ENCODE results near the gene L3MBTL4.

L3MBTL4 gene

DNA sequence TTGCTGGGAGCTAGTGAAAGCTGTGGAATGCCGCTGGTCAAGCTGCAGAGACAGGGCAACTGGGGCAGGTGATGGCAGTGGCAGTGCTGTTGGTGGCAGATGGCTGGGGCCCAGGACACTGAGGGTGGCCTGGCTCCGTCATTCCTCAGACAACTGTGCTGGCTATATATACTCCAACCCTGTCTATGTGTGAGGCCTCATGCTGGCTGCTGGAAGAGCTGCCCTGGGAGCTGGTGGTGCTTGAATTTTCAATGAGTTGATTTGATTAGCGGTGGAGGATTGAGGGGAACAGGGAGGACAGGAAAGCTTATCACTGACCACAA is 452.9 kb downstream of the L3MBTL4 start:
- H3K4me3 ChIP-seq = no peak overlapping the region
- peak overlapping the region in 1 of 21 experiments; percentile 37 for H3K27ac ChIP-seq

DNA sequence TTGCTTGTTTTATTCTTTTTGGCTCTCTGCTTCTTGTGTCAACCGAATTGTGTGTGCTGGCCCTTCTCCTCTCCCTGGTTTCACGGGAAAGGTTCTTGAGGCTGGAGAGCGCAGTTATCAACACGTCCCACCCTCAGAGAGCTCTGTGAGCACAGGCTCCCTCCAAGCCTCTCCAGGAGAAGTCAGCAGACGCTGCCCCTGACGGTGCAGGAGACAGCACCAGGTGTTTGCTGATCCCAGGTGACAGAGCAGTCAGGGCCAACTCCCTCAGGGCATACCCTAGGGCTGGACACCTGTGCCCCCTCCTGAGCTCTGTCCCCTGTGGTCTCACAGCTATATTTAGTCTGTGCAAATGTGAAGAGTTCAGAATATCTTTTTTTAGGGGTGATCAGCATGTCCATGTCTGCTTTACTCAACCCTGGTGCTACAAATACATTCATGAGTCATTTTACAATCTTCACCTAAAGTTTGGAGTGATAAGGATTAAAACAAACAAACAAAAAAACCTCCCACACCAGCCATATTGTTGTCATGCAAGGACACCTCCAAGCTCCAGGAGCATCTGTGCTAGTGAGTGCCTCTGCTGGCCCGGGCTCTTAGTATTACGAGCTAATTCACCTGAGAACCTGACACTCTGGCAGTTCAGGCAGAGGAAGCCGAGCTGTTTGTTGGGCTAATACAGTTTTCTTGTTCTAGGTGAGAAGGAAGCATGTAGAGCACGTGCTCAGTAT is 453.4 kb downstream of the L3MBTL4 start:
- Histone ChIP-seq H3K27ac (peak overlapping the region in 1 of 21 experiments; percentile 37), H3K4me3 (no peak overlapping the region)

DNA sequence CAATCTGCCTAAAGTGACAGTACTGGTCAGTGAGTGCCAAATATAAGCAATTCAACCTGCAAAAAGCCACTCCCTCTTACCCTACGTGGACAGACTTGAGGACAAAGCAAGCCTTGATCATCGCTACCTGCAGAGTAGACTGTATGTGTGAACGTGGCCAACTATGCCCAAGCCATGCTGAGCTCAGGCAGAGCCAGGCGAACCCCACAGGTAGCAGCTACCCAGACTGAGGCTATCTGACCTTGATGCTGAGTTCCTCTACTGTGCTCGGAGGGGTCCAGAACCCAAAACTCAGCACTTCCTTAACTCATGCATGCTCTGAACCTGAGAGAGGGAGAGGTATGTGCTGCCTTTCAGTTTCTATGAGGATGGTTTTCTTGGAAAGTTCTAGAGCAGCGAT is 455.9 kb downstream of the L3MBTL4 start:
- no peak overlapping the region for H3K4me3 ChIP-seq
- H3K27ac ChIP-seq = no peak overlapping the region

DNA sequence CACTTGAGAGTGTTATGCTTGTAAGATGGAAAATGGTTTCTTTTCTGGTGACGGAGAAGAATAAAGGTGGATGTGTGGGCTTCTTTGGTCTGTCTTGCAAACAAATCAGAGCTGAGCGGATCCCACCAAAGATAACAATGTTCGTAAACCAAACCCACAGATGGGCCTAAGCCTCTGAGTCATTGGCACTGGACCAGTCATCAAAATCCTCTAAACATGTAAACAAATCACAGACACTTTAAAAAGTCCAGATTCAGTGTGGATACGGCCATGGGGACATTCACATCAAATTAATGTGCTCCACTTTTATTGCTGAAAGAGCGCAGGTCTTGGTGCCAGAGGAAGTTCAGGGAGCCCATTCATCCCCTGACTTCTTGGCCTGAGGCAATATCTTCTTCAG is 458.9 kb downstream of the L3MBTL4 start:
- no peak overlapping the region for H3K27ac ChIP-seq
- H3K4me3 ChIP-seq = no peak overlapping the region

DNA sequence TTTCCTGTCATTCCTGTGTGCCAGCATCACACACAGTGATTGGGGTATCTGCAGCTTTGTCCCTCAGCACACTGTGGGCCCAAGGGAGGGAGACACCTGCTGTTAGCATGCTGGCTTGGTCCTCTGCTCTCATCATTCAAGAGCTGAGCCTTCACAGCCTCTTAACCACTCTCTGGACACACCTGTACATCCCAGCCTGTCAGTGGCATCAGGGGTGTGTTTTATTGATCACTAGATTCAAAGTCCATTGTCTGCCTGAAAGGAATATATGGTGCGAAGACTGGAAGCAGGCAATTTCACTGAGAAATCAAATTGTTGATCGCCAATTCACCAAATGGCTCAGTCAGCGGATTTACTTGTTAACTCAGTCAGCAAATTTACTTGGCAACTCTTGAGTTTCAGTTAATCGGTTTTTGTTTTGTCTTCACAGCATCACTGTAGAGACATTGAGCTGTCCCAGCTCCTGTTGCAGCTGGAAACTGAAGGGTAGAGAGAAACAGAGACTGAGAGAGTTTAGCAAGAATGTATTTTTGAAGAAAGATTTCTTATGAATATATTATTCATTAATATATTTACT is 463.1 kb downstream of the L3MBTL4 start:
- H3K4me3 ChIP-seq = no peak overlapping the region
- H3K27ac ChIP-seq = no peak overlapping the region

DNA sequence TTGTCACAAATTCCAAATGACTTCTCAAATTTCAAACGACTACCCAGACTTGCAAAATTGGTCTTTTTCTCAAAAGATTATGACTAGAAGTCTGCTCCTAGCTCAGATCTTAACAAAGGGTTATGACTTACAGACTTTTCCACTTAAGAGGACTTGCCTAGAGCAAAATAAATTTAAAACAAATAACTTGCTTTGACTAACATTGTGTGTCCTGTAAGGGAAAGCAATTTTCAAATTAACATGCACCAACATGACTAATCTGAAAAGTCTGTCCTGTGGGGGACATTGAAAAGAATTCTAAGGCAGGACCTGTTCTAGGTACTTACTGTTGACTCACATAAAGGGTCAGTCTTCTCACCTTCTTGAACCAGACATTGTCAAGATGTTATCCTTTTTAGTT is 465.9 kb downstream of the L3MBTL4 start:
- no peak overlapping the region for H3K27ac ChIP-seq
- no peak overlapping the region for H3K4me3 ChIP-seq

DNA sequence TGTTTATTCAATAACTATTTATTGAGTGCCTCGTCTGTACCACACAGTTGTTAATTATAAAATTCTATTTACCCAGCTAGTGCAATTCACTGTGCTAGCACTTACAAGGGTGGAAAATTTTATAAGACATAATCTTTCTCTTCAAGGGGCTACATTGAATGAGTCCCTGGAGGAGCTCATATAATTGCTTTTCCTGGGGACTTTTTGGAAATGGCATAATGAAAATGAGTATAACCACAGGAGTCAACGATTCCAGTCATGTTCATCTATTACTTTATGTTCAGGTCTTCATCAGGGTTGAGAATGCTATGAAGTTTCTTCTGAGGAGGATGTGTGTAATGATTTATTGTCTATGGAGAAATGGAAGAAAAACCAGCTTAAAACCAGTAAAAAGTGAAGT is 466.5 kb downstream of the L3MBTL4 start:
- Histone ChIP-seq H3K4me3 (no peak overlapping the region), H3K27ac (no peak overlapping the region)

DNA sequence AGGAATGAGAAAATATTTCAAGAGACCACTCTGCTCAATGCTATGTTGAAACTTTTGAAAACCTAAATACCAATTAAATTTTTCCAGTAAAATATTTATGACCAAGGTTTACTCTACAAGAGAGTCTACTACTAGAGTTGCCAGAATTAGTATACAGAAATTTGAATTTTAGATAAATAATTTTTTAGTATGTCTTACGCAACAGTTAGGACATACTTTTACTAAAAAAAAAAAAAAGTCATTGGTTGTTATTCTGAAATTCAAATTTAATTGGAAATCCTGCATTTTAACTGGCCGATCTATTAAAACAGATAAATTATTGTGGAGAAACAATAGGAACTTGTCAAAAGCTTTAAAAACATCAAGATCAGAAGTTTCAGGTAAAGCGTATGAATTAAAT is 470.3 kb downstream of the L3MBTL4 start:
- H3K27ac ChIP-seq = no peak overlapping the region
- no peak overlapping the region for H3K4me3 ChIP-seq

DNA sequence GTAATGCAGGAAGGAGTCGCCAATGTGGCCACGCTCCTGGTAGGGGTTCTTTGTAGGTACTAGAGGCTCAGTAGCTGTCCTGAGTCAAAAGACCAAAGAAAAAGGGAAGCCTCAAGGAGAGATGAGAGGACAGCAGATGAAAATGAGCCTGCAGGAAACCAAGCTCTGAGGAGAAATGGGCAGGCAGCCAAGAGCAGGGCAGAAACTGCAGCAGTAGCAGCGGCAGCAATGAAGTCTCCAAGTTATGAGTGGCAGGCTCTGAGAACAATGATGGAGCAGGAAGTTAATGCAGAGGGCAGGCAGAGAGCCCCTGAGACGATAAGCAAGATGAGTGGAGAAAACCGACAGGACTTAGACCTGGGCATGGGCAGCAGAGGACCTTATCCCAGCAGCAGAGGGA is 471.2 kb downstream of the L3MBTL4 start:
- Histone ChIP-seq H3K27ac (no peak overlapping the region), H3K4me3 (no peak overlapping the region)

DNA sequence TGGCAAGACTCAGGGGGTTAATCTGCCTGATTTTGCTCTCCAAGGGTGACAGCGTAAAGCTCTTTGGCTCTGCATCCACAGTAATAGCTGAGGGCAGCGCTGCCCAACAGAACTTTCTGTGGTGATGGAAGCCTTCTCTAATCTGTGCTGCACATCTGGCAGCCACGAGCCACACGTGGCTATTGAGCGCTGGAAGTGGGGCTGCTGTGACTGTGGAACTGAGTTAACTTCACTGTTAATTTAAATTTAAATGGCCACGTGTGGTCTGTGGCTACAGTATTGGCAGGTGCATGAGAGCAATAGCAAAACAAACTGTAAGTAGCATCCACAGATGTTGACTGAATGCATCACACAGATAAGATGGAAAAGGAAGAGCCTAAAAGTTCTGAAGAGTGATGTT is 472.1 kb downstream of the L3MBTL4 start:
- H3K27ac ChIP-seq = no peak overlapping the region
- no peak overlapping the region for H3K4me3 ChIP-seq

DNA sequence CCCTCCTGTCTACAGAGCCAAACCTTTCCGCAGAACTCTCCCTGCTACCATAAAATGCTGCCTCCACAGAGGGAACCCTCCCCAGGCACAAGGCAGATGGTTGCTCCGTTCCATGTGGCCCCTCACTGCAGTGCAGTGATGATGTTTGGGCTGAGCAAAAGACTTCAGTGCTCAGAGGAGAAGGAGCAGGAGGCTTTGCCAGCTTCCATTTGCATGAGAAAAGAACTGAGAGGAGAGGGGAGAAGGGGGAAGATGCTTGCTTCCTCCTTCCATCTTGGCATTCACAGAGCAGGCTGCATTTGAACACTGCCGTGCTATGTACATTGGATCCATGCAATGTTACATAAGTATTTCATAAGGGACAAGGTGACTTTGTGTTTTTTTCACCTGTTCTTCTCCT is 472.8 kb downstream of the L3MBTL4 start:
- Histone ChIP-seq H3K27ac (peak overlapping the region in 1 of 21 experiments; percentile 25), H3K4me3 (no peak overlapping the region)

DNA sequence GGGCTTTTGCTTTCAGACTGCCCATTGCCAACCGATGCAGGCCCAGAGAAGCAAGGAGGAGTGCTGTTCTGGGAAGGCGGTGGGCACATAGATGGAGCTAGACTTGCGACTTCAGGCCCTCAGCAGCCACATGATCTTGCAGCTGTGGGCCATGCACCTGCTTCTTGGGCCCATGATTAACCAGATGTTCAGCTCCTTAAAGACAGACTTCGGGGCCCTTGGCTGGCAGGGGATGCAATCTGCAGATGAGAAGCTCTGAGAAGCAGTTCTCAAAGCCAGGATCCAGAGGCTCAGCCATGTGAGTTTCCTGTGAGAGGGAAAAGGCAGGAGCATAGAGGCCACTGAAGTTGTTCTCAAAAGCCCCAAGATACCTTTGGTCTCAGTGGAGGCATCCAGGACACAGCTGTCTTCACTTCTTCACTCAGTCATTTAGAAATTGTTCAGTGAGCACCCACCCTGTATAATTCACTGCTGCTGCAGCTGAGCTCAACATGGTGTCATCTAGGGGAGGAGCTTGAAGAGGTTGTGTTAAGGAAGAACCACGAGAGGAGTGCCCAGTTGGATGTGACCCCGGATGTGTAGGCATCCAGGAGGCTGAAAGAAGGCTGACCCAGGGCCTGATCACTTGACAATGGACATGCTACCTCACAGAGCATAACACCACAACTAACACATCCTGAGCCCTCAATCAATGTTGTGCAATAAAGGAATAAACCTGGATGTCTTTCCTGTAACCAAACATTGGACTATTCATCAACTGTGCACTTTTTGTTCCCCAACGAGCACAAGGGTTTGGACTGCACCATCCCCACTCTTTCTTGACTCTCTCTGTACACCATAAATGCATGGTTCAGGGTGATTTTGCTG is 474.7 kb downstream of the L3MBTL4 start:
- H3K4me3 ChIP-seq = no peak overlapping the region
- no peak overlapping the region for H3K27ac ChIP-seq

DNA sequence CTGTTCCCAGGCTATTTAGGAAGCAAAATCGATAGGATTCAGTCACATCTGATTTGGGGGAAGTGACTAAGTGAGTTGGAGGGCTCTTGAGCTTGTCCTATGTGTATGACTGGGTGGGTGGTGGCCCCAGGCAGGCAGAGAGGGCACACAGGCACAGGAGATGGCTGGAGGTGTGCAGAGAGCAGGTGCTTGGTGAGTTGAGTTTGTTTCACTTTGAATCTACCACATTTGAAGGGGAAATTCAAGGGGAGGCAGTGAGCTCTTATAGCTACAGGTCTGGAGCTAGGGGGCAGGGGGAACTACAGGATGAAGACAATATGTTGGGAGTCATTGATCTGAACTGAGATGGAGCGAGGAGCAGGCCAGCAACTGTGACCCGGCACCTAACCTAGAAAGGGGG is 476.9 kb downstream of the L3MBTL4 start:
- Histone ChIP-seq H3K27ac (no peak overlapping the region), H3K4me3 (no peak overlapping the region)

DNA sequence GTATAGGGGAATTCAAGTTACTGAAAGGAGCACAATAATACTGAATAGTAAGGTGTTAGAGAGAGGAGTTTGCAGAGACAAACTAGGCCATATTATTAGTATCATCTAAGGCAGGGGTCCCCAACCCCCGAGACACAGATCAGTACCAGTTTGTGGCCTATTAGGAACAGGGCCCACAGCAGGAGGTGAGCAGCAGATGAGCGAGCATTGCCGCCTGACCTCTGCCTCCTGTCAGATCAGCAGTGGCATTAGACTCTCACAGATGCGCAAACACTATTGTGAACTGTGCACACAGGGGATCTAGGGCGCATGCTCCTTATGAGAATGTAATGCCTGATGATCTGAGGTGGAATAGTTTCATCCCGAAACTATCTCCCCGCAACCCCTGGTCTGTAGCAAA is 477.6 kb downstream of the L3MBTL4 start:
- Histone ChIP-seq H3K27ac (no peak overlapping the region), H3K4me3 (no peak overlapping the region)

DNA sequence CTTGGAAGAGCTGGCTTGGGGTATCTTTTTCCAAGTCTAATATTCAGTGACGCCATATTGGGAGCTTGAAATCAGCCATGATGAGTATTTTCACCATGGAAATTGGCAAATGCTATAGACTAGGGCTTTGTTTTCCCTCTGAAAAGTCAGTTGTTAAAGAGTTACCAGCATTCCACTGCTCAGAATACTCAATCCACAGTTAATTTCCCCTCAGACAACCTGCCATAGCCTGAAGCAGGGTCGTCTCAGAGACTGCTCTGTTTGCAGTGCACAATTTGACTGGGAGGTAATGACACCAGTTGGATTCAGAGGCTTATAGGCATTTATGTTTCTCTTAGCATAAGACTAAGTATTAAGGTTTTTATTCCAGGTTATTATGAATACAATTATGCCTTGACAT is 483.9 kb downstream of the L3MBTL4 start:
- Histone ChIP-seq H3K27ac (no peak overlapping the region), H3K4me3 (no peak overlapping the region)

DNA sequence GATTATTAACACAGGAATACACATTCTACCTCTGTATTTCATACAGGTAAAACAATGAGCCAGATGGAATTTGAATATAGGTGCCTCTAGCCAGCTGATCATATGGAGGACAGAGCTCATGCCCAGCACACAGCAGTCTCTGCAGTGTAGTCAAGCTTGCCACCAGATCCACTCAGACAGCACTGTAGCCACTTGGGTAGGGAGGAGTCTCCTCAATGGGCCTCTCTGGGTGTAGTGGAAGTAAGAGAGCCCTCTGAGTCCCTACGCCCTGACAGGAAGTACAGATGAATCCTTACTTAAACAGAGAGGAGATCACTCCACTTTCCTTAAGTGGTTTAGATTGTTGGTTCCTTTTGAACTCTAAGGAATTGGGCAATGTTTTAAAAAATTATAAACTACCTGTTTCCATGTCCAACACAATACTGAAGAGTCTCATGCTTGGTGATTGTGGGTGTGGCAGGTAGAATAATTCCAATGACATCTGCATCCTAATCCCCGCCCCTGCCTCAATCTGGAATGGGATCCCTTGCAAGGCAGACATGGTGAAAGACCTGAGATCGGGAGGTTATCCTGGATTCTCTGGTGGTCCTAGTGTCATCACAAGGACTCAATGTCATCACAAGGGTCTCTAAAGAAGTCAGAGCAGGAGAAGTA is 496.4 kb downstream of the L3MBTL4 start:
- Histone ChIP-seq H3K4me3 (no peak overlapping the region), H3K27ac (no peak overlapping the region)

DNA sequence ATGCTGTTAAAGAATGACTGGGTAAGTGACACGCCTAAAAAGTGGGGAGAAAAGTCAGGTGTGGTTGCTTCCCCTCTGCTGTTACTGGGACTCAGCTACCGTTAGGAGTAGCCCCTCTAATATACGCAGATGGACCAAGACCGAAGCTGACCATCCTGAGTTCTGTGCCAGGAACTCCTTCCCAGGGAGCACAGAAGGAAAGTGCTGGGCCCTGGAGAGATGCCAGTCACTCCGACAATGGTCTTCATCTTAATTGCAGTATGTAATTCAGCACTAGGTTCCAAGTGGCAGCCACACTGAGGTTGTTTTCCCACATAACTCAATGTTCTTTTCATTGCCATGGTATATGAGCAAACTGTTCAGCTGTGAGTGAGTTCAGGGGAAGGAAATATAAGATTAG is 499.8 kb downstream of the L3MBTL4 start:
- H3K4me3 ChIP-seq = no peak overlapping the region
- no peak overlapping the region for H3K27ac ChIP-seq

DNA sequence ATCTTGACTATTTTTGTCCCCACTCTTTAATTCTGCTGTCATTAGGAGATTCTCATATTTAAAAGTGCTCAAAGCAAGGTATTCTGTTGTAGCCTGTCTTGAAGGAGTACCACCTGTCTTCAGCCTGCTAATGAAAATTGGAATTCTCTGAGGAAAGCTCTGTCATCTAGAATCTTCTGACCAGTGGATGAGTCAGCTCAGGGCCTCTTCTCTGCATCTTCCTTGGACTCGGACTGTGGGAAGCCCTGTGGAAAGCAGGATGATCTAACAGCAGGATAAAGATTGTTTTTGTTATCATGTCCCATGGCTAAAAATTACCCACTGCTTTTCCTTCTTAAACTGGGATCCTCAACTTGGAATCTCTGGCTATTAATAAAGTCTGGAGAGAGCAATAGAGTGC is 500.7 kb downstream of the L3MBTL4 start:
- no peak overlapping the region for H3K4me3 ChIP-seq
- H3K27ac ChIP-seq = no peak overlapping the region

DNA sequence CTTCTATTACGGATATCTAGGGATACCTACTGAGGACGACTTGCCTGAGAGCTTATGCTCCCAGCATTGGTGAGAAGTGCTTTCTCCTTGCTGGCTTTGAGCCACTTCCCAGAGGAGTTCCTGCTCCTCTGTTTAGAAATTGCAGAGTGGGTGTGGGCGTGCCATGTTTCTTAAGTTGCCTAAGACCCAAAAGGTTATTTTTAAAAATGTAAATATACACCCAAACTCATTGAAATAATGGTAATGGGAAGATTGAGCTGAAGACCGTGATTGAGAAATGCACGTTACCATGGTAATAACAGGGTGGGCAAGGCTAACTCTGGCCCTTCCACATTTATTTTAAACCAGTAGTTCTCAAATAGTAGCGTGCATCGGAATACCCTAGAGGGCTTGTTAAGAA is 502.1 kb downstream of the L3MBTL4 start:
- no peak overlapping the region for H3K27ac ChIP-seq
- no peak overlapping the region for H3K4me3 ChIP-seq

DNA sequence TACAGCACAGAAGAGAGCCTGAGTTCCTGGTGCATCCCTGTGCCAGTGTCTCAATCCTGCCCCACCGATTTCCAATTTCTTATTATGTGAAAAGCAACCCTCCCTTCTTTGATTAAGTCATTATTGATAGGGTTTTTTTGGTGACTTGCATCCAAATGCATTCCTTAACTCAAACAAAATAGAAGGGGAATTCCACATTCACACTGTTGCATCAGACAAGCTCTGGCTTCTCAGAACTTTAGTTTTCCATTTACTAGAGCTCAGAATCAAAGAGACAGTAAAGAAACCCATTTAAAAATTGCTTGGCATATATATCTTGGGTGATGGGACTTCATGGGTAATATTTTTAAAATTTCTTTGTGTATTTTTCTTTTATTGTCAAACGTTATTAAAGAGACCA is 505.6 kb downstream of the L3MBTL4 start:
- Histone ChIP-seq H3K4me3 (no peak overlapping the region), H3K27ac (no peak overlapping the region)

All from skin epidermis (tissue), 12 donors.